Adrenal gland (tissue), 12 donors: ENCODE data around the gene CLEC19A. TPM values are rescaled to one million over a fixed set of nuclear protein-coding genes. Genes with fewer than 3 reads are reported as not detected.

Experiments used
- DNase-seq, 7 donors: peaks; one replicate each; pipeline ENCODE4 v3.0.0-alpha.2; 2019 to 2020
- H3K27ac ChIP-seq, 5 donors: fragments of 200-600 bp; sonication (generic) in 4 of 5; 1 replicate in 3 of 5; 2 replicates in 2 of 5; pipeline versions ENCODE4 v1.5.1 to v1.8.0; 2016 to 2020; ENCODE audit warnings: mild to moderate bottlenecking in 1 of 5
- H3K27me3 ChIP-seq: fragments of 200-600 bp; 2 replicates; pipeline ENCODE4 v1.8.0; 2021
- H3K36me3 ChIP-seq, 2 donors: fragments of 200-600 bp; replicated peaks in 1 of 2; 1 replicate in 1 of 2; 2 replicates in 1 of 2; pipeline versions ENCODE4 v1.5.1 to v1.8.0; 2018 to 2022
- H3K4me1 ChIP-seq, 2 donors: fragments of 200-600 bp; replicated peaks in 1 of 2; 1 replicate in 1 of 2; 2 replicates in 1 of 2; pipeline versions ENCODE4 v1.5.1 to v1.8.0; 2018 to 2021
- H3K4me3 ChIP-seq, 4 donors: fragments of 200-600 bp; sonication (generic) in 3 of 4; one replicate each; pipeline ENCODE4 v1.5.1; 2016 to 2018
- H3K9me3 ChIP-seq, 3 donors: fragments of 200-600 bp; sonication (generic) in 1 of 3; replicated peaks in 1 of 3; 1 replicate in 2 of 3; 2 replicates in 1 of 3; pipeline versions ENCODE4 v1.5.1 to v1.8.0; 2016 to 2021
- POLR2A ChIP-seq, 2 donors: fragments of 450-650 bp; IDR thresholded peaks; one replicate each; pipeline ENCODE4 v1.6.1; 2017; ENCODE audit warnings: antibody characterized with exemption in 2 of 2, mild to moderate bottlenecking in 2 of 2, moderate library complexity in 1 of 2
- WGBS, 4 donors: extraction: QIAGEN DNeasy Blood & Tissue Kit in 2 of 4; methylation state at CpG; one replicate each; pipeline versions ENCODE4 v1.1.5 to v1.1.7; 2013 to 2017; 5-methylcytosine and 5-hydroxymethylcytosine counted together
- intact Hi-C, 2 donors: fragments of 100-400 bp; cut with DNase I; formaldehyde crosslinking; loops; one replicate each; pipeline versions ENCODE4 v1.14.1 to v1.15.0; 2022 to 2023
- polyA plus RNA-seq, 3 donors: library from polyadenylated mRNA; stranded (reverse); fragments of 200-250 nt in 2 of 3; fragments of 350-450 nt in 1 of 3; fragmentation: Illumina TruSeq in 1 of 3; extraction: RNeasy Lipid Tissue Mini Kit (QIAGEN cat#74804) in 1 of 3; gene quantifications; one replicate each; pipeline ENCODE4 v1.2.3, GENCODE V29; 2013 to 2014
- total RNA-seq, 9 donors: library from RNA; depleted of rRNA in 4 of 9; stranded (reverse); fragments of >200 nt in 4 of 9; fragments of 120-200 nt in 1 of 9; fragmentation: NEBNext Ultra II Directional in 1 of 9; extraction: Animal tissue kit (Norgen Biotek cat#: 25700) in 1 of 9; gene quantifications; one replicate each; pipeline versions ENCODE4 v1.1.0 to v1.2.4, GENCODE V29; 2013 to 2023
- TF ChIP-seq, protein P1 (sequence below), 6 experiments: fragments of 450-650 bp in 4 of 6; fragments of 200-600 bp in 2 of 6; sonication (generic) in 1 of 6; IDR thresholded peaks; 1 replicate in 5 of 6; 2 replicates in 1 of 6; pipeline versions ENCODE4 v1.5.1 to v1.8.0; 2016 to 2021; ENCODE audit warnings: antibody characterized with exemption in 6 of 6, mild to moderate bottlenecking in 2 of 6, moderate library complexity in 1 of 6
- donor health status: healthy with polysubstance abuse.
- donor health status: Bipolar disorder and iron deficiency.
- donor health status: DM: yes; HTN: yes; CAD: no.
- donor health status: DM: no; HTN: no; CAD: no.
- donor health status: DM: no; HTN: no; CAD: no.
- donor health status: DM: yes; HTN: yes; CAD: no.

Gene CLEC19A
- total and polyA plus RNA-seq, 12 donors, result 0.06 TPM; not detected in 11

DNA sequence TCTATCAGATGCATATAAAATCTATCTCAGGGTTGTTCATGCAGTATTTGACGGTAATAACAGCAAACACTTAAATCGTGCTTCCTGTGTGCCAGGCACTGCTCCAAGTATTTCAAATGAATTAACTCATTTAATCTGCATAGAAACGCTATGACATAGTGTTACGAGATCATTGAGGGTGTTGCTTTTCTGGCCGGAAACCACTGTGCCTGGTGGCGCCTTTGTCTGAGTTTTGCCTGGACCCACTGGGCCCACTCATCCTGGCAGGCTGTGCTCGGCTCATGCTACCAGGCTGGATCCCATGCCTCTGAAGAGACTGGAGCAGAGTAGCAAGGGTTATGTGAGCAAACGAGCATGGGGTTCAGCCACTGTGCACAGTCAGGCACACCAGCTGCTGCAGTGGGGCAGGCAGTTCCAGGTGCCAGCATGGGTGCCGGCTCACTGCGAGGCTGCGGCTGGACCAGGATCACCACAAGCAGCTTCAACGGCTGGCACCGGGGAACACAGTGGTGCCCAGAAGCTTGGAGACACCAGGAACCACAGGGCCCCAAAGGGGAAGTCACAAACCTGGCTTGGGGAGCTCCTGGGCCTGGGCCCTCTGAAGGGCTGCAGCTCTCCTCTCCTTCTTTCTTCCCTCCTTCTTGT is 45.9 kb upstream of the CLEC19A start:
- WGBS, 4 donors, result 86 to 94% (median 92%) methylated on average over 10 to 13 of the region's 13 CpGs
- no peak overlapping the region for H3K27ac ChIP-seq
- no peak for TF ChIP-seq POLR2A (IDR thresholded peaks at IDR 0.05)
- TF ChIP-seq, protein P1, sequence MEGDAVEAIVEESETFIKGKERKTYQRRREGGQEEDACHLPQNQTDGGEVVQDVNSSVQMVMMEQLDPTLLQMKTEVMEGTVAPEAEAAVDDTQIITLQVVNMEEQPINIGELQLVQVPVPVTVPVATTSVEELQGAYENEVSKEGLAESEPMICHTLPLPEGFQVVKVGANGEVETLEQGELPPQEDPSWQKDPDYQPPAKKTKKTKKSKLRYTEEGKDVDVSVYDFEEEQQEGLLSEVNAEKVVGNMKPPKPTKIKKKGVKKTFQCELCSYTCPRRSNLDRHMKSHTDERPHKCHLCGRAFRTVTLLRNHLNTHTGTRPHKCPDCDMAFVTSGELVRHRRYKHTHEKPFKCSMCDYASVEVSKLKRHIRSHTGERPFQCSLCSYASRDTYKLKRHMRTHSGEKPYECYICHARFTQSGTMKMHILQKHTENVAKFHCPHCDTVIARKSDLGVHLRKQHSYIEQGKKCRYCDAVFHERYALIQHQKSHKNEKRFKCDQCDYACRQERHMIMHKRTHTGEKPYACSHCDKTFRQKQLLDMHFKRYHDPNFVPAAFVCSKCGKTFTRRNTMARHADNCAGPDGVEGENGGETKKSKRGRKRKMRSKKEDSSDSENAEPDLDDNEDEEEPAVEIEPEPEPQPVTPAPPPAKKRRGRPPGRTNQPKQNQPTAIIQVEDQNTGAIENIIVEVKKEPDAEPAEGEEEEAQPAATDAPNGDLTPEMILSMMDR (IDR thresholded peaks at IDR 0.05), result no peak
- intact Hi-C loops, result no loop called here
- H3K4me1 ChIP-seq, result no peaks in the 10 kb centered on the region
- H3K27me3 ChIP-seq, result no peaks in the 10 kb centered on the region
- no peak for DNase-seq
- no peak overlapping the region for H3K4me3 ChIP-seq
- H3K36me3 ChIP-seq, result no peaks in the 10 kb centered on the region
- H3K9me3 ChIP-seq, result no peaks in the 10 kb centered on the region

DNA sequence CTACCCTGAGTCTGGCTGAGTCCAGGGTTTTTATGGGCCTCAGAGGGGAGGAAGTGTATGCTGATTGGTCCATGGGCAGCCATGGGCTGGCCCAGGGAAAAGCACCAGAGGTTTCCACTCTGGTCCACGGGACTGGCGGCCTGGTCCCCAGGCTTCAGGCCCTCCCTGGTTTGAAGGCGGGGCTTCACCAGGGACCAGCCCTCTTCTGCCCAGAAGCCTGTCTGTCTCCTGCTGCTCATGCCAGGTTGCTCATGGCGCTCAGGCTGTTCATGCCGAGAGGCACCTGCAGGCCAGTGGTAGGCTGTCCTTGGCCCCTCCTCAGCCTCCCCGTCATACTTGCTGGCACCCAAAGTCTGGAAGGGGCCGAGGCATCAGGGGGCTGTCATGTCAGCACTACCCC is 45.0 kb upstream of the CLEC19A start:
- Histone ChIP-seq H3K4me3 (no peak overlapping the region), H3K36me3 (no peaks in the 10 kb centered on the region), H3K27me3 (no peaks in the 10 kb centered on the region), H3K4me1 (no peaks in the 10 kb centered on the region), H3K27ac (no peak overlapping the region), H3K9me3 (no peaks in the 10 kb centered on the region)
- WGBS, 4 donors, result 78 to 96% (median 96%) methylated on average over 5 to 7 of the region's 7 CpGs
- intact Hi-C loops, result no loop called here
- no peak for TF ChIP-seq POLR2A (IDR thresholded peaks at IDR 0.05)
- TF ChIP-seq, protein P1 (IDR thresholded peaks at IDR 0.05), result no peak
- no peak for DNase-seq

DNA sequence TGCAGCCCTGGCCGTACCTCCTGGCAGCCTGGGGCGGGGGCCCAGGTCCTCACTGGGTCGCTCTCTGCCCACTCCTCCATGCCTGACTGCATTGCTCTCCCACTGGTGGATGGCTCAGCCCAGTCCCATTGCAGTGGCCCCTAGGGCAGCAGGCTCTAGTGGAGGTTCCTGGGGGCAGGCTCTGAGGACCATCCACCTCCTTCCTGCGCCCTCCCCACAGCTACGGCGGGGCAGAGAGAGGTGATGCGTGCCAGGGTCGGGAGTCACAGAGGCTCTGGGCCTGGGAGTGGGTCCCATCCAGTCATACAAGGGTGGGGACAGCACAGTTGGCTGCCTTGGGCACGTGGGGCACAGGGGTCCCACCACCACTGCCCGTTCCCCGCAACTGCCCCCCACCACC is 44.0 kb upstream of the CLEC19A start:
- Histone ChIP-seq H3K4me3 (no peak overlapping the region), H3K36me3 (no peaks in the 10 kb centered on the region), H3K4me1 (no peaks in the 10 kb centered on the region), H3K27me3 (no peaks in the 10 kb centered on the region), H3K9me3 (no peaks in the 10 kb centered on the region), H3K27ac (no peak overlapping the region)
- 94 to 98% (median 96%) methylated on average over 4 to 11 of the region's 11 CpGs for WGBS, 4 donors
- DNase-seq, result no peak
- intact Hi-C loops, result no loop called here
- TF ChIP-seq, protein P1 (IDR thresholded peaks at IDR 0.05), result no peak
- no peak for TF ChIP-seq POLR2A (IDR thresholded peaks at IDR 0.05)

DNA sequence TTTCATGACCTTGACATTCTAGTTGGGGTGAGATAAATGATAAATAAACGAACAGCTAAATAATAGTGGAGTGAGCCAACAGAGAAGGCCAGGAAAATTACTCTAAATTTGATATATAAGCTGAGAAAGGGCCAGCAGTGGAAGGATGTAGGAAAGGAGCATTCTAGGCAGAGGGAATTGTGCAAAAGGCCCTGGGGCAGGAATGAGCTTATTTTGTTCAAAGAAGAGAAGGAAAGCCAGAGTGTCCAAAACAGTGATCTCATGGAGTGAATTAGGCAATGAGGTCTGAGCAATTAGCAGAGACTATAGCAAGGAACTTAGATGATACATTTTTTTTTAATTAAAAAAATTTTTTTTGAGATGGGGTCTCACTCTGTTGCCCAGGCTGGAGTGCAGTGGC is 43.3 kb upstream of the CLEC19A start:
- Histone ChIP-seq H3K27me3 (no peaks in the 10 kb centered on the region), H3K4me1 (no peaks in the 10 kb centered on the region), H3K9me3 (no peaks in the 10 kb centered on the region), H3K4me3 (no peak overlapping the region), H3K27ac (no peak overlapping the region), H3K36me3 (no peaks in the 10 kb centered on the region)
- no peak for DNase-seq
- WGBS, 4 donors, result 13 to 29% (median 26%) methylated on average over 1 of the region's 1 CpG
- intact Hi-C loops, result no loop called here
- no peak for TF ChIP-seq POLR2A (IDR thresholded peaks at IDR 0.05)
- TF ChIP-seq, protein P1 (IDR thresholded peaks at IDR 0.05), result no peak
